HL-60/S4 treated with retinoic acid at 250 ng/mL for 4 days and 3 days (cell line): ENCODE data around the gene FAM83E.

Experiments
- in situ Hi-C: fragments of 300-500 bp; cut with MboI; formaldehyde crosslinking; loops from 2 replicates; pipeline ENCODE4 v1.7.0; 2022; ENCODE audit warnings: low sequenced_read_pairs

The FAM83E gene

DNA sequence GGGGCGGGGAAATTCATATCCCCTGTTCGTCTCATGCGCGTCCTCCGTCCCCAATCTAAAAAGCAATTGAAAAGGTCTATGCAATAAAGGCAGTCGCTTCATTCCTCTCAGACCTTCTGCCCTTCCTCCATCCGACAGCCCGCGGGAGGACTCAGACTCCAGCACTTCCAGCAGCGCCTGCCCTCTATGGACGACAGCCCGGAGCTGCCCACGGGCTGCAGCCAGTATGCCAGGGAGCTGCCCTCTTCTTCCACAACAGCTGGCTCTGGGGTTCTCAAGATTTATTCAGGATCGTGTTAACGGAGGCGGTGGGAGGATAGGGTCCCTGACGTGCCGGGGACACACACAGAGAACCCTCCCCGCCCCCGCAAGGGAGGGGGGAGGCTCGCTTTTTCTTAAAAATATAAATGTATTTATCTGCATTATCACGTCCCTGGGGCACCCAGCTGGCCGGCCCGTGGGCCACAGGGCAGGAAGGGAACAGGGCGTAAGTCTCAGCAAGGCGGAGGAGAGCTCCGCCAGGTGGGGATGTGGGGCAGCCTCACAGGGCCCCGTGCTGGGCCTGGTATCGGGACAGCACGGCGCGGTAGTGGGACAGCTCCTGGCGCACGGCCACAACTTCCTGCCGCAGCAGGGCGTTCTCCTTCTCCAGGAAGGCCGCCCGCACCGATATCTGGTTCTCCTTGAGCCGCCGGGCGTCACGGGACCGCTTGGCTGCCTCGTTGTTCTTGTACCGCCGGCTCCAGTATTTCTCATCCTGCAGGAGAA lies 15.6 kb upstream of the FAM83E start:
- in situ Hi-C loops = loop anchor here (25.0 kb wide), 1 partner anchor 332 kb away; the partner anchor contains the start of genes BAX and FTL

DNA sequence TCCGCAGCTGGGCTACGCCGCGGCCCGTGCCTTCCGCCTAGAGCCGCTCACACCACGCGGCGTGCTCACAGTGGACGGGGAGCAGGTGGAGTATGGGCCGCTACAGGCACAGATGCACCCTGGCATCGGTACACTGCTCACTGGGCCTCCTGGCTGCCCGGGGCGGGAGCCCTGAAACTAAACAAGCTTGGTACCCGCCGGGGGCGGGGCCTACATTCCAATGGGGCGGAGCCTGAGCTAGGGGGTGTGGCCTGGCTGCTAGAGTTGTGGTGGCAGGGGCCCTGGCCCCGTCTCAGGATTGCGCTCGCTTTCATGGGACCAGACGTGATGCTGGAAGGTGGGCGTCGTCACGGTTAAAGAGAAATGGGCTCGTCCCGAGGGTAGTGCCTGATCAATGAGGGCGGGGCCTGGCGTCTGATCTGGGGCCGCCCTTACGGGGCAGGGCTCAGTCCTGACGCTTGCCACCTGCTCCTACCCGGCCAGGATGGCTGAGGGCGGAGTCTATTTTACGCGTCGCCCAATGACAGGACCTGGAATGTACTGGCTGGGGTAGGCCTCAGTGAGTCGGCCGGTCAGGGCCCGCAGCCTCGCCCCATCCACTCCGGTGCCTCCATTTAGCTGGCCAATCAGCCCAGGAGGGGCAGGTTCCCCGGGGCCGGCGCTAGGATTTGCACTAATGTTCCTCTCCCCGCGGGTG lies 14.9 kb upstream of the FAM83E start:
- in situ Hi-C loops = loop anchor here (25.0 kb wide), 1 partner anchor 333 kb away; the partner anchor contains the start of genes BAX and FTL

DNA sequence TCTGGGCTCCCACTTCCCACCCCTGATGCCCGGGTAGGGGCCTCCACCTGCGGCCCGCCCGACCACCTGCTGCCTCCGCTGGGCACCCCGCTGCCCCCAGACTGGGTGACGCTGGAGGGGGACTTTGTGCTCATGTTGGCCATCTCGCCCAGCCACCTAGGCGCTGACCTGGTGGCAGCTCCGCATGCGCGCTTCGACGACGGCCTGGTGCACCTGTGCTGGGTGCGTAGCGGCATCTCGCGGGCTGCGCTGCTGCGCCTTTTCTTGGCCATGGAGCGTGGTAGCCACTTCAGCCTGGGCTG lies 14.4 kb upstream of the FAM83E start:
- in situ Hi-C loops = loop anchor here (25.0 kb wide), 1 partner anchor 333 kb away; the partner anchor contains the start of genes BAX and FTL

DNA sequence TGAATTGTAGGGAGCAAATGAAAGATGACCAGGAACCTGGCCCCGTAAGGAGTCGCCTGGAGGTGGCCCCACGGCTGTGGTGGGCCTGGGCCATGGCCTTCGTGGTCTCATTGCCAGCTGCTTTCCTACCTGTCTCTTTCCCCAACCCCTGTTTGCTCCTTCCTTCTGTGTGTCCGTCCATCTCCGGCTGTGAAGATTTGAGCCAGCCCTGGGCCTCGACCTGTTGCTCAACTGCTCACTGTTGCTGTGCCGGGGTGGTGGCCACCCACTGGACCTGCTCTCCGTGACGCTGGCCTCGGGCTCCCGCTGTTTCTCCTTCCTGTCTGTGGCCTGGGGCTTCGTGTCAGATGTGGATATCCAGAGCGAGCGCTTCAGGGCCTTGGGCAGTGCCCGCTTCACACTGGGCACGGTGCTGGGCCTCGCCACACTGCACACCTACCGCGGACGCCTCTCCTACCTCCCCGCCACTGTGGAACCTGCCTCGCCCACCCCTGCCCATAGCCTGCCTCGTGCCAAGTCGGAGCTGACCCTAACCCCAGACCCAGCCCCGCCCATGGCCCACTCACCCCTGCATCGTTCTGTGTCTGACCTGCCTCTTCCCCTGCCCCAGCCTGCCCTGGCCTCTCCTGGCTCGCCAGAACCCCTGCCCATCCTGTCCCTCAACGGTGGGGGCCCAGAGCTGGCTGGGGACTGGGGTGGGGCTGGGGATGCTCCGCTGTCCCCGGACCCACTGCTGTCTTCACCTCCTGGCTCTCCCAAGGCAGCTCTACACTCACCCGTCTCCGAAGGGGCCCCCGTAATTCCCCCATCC lies 13.8 kb upstream of the FAM83E start:
- in situ Hi-C loops = loop anchor here (25.0 kb wide), 1 partner anchor 334 kb away; the partner anchor contains the start of genes BAX and FTL

DNA sequence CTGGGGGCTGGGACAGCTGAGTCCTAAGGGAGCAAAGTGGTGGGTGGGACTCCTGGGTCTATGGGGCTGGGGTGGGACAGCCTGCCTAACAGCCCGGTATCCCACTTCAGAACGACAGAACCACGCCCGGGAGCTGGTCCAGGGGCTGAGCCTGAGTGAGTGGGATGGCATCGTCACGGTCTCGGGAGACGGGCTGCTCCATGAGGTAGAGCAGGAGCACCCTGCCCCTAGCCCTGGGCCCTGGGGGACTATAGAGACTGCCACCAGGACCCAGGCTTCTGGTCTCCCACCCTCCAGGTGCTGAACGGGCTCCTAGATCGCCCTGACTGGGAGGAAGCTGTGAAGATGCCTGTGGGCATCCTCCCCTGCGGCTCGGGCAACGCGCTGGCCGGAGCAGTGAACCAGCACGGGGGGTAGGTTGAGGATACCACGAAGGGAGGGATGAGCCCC lies 13.0 kb upstream of the FAM83E start:
- in situ Hi-C loops = loop anchor here (25.0 kb wide), 1 partner anchor 334 kb away; the partner anchor contains the start of genes BAX and FTL

DNA sequence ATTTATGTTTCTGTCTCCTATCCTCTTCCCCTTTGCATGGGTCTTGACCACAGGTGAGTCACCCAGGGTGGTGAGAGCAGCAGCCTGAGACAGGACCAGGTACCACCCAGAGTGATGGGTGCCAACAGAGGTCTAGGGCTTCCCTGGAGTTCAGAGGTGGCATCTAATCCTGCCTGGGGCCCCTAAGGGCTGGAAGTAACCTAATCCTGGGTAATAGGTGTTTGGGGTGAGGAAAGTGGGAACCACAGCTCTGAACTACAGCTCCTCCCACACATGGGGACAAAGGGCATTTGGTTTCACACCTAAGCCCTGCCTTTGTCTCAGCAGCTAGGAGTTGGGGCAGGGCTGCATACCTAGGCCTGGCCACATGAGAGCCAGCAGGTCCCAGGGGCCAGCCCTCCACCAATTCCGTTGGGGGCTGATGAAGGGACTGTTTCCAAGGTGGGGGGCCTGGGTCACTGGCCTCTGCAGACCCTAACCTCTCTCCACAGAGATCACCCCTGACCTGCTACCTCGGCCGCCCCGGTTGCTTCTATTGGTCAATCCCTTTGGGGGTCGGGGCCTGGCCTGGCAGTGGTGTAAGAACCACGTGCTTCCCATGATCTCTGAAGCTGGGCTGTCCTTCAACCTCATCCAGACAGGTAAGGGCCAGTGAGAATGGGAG lies 12.5 kb upstream of the FAM83E start:
- in situ Hi-C loops = loop anchor here (25.0 kb wide), 1 partner anchor 335 kb away; the partner anchor contains the start of genes BAX and FTL

DNA sequence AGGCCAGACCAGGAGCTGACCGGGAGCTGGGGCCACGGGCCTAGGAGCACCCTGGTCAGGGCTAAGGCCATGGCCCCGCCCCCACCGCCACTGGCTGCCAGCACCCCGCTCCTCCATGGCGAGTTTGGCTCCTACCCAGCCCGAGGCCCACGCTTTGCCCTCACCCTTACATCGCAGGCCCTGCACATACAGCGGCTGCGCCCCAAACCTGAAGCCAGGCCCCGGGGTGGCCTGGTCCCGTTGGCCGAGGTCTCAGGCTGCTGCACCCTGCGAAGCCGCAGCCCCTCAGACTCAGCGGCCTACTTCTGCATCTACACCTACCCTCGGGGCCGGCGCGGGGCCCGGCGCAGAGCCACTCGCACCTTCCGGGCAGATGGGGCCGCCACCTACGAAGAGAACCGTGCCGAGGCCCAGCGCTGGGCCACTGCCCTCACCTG lies 11.0 kb upstream of the FAM83E start:
- in situ Hi-C loops = loop anchor here (25.0 kb wide), 1 partner anchor 336 kb away; the partner anchor contains the start of genes BAX and FTL

DNA sequence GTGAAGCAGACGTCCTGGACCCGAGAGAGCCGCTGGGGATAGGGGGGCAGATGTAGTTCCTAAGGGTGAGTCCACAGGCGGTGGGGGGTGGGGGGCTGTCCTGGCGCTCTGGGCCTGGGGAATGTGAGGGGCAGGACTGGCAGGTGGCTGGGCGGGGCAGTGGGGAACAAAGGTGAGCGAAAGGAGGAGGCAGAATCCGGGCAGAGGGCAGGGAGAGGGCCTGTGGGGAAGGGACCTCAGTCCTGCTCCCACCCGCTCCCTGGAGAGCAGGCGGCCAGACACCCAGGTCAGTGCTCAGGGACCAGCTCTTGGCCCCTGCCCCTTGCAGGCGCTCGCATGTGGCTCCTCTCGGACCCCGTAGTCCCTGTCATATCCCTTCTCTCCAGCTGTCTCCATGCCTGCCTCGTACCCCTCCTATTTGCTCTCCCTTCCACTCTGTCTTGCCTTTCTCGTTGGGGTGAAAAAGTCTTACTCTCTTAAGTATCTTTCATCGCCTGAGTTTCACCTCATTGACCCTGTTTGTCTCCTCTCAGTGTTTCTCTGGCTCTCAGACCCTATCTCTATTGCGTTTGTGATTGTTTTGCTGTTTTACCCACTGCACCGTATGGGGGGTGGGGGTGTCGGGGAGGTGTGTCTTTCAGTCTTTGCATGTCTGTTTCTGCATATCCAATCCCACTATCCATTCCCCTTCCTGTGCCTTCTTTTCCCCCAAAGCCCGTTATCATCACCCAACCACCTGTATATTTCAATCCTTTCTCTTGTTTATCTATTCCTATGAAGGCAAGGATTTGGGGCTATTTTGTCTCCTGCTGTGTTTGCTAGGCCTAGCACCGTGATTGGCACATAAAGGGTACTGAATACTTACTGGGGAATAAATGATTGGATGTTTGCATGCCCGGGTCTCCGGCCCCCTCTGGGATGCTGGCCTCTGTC lies 10.2 kb upstream of the FAM83E start:
- in situ Hi-C loops = loop anchor here (25.0 kb wide), 1 partner anchor 337 kb away; the partner anchor contains the start of genes BAX and FTL

DNA sequence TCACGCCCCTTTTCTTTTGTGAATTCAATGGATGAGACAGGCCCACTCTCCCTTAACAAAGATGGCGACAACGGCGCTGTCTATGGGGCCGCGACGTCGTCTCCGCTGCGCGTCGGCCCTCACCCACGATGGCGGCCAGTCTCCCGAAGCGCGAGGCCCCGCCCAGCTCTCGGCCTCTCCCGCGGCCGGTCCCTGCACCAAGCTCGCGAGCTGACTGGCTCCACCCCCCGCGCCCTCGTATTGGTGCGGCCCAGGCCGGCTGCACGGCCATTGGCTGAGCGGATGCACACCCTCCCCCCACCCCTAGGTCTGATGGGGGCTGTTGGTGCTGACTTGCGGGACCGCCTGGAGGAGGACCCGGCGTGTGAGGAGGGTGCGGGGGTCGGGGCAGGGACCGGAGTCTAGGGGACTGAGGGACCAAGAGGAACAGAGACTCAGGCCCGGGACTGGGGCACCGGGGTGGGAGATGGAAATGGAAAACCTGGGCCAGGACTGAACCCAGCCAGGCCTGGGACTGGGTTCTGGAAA lies 9.3 kb upstream of the FAM83E start:
- in situ Hi-C loops = no loop called here

DNA sequence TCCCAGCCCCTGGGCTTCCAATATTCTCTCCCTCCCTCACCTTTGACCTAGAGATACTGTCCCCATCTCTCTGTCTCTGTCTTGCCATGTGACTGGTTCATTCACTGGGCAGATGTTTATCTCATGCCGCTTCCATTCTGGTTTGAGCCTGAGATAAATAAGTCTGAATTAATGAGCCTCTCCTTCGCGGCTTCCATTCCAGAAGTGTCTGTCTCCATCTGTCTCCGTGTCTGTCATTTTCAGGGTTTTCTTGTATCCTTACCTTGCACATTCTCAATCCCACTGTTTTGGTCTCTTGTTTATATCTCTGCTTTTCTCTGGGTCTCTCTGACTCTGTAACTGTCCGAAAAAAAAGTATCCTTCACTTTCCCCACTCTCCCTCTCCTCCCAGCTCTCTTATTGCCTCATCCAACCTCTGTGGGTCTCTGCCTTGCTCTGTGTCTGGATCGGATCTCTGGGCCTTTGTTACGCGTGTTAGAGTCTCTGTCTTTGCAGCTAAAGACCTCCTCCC lies 8.7 kb upstream of the FAM83E start:
- in situ Hi-C loops = no loop called here

DNA sequence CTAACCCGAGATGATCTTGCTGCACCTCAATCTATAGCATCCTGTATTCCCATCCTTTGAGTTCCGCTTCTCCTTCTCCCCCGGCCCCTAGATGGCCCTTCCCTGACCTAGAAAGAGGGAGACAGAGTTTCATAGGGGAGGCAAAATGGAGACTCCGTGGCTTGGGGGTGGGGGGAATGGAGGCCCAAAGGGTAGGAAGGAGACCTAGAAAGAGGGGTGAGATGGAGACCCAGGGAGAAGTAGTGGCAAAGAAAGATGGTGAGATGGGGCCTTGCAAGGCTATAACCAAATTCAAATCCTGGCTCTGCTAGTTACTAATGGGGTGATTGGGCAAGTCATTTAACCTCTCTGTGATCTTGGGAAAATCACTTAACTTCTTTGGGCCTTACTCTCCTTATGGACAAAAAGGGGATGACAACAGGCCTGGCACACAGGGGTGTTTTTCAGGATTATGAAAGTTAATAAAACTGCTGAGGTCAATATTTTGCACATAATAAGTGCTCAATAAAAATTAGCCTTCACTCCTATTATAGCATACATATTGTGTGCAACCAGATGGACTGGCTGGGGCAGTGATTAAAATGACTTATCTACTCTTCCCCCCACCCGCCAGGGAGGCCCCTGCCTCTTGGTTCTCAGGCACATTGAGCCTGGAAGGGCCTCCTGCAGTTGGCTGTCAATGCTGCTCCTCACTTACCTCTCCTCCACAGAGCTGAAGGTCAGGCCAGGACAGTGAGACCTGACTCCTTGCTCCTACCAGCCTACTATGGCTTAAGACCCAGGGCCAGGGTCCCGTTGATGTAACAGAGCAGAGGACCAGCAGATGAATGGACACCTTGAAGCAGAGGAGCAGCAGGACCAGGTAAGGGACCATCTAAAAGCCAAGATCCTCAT lies 5.1 kb upstream of the FAM83E start:
- in situ Hi-C loops = no loop called here

DNA sequence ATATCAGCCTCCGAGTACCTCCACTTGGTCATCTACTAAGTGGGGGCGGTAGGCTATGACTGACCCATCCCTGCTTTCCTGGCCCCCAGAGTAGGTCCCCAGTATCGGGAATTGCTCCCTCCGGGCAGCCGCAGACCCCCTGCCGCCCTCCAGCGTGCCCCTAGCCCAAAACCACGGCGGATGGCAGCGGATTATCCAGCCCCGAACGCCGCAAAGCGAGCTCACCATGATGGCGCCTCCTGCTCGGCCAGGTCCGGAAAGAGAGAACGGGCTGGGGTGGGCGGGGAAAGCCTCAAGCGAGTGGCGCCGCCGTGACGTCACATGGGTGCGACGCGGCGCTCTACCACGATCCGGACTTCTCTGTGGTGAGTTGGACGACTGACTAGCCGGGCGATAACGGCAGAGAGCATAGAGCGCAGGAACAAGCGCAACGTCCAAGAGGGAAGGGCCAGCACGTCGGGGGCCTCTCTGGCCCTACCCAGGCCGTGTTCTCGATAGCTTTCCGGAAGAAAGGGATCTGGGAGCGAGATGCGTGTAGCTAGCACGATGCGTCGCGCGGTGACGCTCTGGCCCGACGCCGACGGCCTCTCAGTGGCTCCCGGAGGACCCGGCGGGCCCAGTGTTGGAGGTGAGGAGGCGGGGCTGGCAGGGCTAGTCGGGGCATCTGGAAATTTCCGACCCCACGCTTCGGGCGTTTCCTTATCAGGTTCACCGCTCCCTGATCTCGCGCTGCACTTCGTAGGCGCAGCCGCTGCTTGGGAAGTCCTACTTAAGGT lies 4.2 kb upstream of the FAM83E start, which contains the start of the genes RPL18 and SPHK2:
Gene RPL18 (minus strand): TSS at position 263 of the 776 bp plus-strand sequence. CDS start 35 bp downstream, at position 228.
Gene SPHK2 (plus strand): TSS at position 591 of the 776 bp plus-strand sequence. CDS start 1,009 bp downstream, outside the sequence.
- in situ Hi-C loops = no loop called here

DNA sequence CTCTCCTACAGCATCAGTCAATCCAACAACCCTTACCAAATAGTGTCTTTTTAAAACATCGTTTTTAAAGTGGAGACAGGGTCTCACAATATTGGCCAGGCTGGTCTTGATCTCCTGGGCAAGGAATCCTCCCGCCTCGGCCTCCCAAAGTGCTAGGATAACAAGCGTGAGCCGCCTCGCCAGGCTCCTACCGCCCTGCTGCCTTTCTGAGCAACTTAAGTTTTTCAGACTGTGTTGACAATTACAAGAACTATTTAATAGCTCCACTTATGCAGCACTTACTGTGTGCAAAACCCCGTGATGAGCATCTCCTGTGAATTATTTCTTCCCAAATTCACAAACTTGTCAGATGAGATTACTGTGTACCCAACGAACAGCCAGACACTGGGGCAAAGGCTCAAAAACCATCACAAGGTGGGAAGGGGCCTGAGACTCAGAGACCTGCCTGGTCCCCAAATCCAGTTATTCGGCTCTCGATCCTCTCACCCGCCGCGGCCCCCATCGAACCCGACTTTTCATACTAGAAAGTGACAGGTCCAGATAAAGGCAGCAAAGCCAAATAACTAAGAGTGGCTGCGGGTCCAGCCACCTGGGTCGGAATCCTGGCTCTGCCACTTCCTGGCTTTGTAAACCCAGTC lies 3.5 kb upstream of the FAM83E start:
- in situ Hi-C loops = no loop called here

DNA sequence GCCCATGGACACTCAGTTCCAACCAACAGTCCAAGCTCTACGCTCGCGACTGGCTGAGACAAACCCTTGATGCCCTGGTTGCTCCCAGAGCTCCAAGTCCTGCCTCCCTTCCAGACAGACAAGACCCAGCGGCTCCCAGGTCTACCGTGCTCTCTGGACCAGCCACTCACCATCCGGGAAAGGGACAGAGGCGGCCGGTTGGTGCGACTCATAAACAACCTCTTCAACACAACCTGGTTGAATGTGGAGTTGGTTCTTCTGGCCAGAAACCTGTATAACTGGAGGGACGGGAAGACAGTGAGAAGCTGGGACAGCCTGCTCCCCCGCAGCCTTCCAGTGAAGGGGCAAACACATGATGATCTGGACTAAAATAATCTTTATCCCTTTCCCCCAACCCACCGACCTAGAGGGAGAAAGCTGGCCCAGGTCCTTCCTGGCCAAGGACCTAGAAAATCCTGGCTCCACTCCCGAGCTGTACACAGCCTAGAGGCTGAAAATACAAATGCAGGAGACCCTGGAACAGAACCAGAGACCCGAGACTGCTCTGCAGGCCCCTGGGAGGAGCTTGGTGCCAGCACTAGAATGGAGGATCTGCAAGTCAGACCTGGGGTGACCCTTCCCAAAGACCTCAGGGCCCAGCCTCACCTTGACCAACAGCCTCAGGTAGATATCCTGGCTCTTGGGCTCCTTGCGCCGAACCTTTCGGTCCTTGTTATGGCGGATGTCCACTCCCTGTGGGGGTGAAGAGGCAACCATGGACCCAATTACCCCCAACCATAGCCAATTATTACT lies 2.5 kb upstream of the FAM83E start:
- in situ Hi-C loops = no loop called here

DNA sequence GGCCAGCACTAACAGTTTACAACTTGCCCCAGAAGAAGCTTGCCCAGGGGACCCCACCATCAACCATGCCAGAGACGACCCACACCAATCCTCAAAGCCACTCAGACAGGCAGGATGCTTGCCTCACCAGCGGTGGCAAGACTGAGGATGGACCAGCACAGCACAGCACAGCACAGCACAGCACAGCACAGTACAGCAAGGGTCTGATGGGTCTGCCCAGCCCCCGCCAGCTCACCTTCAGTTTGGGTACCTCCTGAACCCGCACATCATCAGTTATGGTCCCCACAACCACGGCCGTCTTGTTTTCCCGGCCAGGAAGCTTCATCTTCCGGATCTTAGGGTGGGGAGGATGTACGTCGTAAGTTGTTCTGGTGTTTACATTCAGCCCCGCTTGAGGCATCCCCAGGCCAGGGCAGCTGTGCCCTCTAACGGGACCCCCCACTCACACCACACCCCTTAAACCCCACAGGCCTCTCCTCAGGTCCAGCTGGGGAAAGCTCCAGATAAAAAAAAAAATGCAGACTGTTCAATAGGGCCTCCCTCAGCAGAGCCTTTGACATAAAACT lies 1.7 kb upstream of the FAM83E start:
- in situ Hi-C loops = no loop called here
